Right atrium auricular region (tissue), 2 donors: ENCODE results near the gene NEUROD1. TPM values are rescaled to one million over a fixed set of nuclear protein-coding genes. Genes with fewer than 3 reads are reported as not detected.

Experiments used
- DNase-seq: peaks from one replicate; pipeline ENCODE4 v3.0.0-alpha.2; 2019; ENCODE audit warnings: low spot score
- H3K27ac ChIP-seq, 2 donors: fragments of 200-600 bp; sonication (generic); 1 replicate in 1 of 2; 2 replicates in 1 of 2; pipeline ENCODE4 v1.5.1; 2016 to 2019
- H3K27me3 ChIP-seq, 2 donors: fragments of 200-600 bp; sonication (generic); one replicate each; pipeline versions ENCODE4 v1.5.1 to v1.6.0; 2017 to 2019
- H3K36me3 ChIP-seq: fragments of 200-600 bp; sonication (generic); one replicate; pipeline ENCODE4 v1.5.1; 2016
- H3K4me1 ChIP-seq, 2 donors: fragments of 200-600 bp; sonication (generic); one replicate each; pipeline versions ENCODE4 v1.5.1 to v1.6.0; 2017 to 2019
- H3K4me3 ChIP-seq, 2 donors: fragments of 200-600 bp; sonication (generic); 1 replicate in 1 of 2; 2 replicates in 1 of 2; pipeline ENCODE4 v1.5.1; 2017 to 2019; ENCODE audit warnings: mild to moderate bottlenecking in 1 of 2, moderate library complexity in 1 of 2
- H3K9me3 ChIP-seq, 2 donors: fragments of 200-600 bp; sonication (generic); one replicate each; pipeline ENCODE4 v1.5.1; 2019
- CTCF ChIP-seq, 2 donors: fragments of 200-600 bp; sonication (generic); IDR thresholded peaks; one replicate each; pipeline ENCODE4 v1.5.1; 2019; ENCODE audit warnings: antibody characterized with exemption in 2 of 2
- total RNA-seq, 2 donors: library from RNA; depleted of rRNA; stranded (reverse); fragments of >200 nt; gene quantifications; one replicate each; pipeline ENCODE4 v1.1.0, GENCODE V29; 2016

Gene NEUROD1
- total RNA-seq, 2 donors from 2014 or later: not detected

DNA sequence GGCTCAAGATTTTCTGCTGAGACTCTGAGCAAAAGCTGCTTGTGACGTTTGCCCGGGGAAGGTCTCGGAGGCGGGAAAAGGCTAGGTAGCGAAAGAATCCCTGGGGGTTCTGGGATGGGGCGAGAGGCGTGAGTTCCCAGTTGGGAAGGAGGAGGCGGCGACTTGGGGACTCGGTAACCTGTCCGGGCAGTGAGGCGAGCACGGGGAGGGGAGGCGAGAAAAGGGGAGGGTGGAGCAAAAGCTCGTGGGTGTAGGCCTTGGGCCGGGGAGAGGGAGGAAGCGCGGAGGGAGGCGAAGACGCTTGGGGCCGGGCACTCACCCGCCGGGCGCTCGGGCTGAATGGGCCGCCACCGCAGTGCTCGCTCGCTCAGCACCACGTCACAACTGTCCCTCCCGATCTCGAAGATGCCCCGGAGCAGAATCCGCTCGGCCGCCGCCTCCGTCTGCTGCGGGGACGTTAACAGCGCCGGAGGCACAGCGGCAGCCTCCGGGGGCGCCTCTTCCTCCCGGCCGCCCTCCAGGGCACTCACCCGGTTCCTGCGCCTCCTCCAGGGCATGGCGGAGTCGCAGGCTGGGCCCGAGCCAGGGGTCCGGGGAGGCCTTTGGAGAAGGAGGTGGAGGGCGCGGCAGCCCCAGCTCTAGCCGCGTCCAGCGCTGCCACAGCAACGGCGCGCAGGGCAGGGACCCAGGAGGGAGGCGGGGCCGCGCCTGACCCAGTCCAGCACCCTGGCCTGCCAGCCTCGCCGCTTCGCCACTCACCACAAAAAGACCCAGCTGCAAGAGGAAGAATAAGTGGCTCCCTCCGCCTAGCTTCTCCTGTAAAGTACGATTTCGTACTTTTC lies 23.6 kb downstream of the NEUROD1 start, which contains the start of gene CERKL:
Gene CERKL, minus strand, starts transcription at position 656 of the 842 bp plus-strand sequence. Its CDS starts 99 bp downstream, at position 557.
- no peaks in the 10 kb centered on the region for H3K27me3 ChIP-seq
- peaks cover 0 to 8% of the 10 kb centered on the region in 2 donors for H3K4me1 ChIP-seq
- H3K9me3 ChIP-seq: no peaks in the 10 kb centered on the region
- no peak for TF ChIP-seq CTCF (IDR thresholded peaks at IDR 0.05)
- peak within 1 kb of the TSS; percentile 35 to 56 for H3K4me3 ChIP-seq
- H3K36me3 ChIP-seq: no peaks in the 10 kb centered on the region
- H3K27ac ChIP-seq: no peak within 1 kb of the TSS
- DNase-seq: no peak

DNA sequence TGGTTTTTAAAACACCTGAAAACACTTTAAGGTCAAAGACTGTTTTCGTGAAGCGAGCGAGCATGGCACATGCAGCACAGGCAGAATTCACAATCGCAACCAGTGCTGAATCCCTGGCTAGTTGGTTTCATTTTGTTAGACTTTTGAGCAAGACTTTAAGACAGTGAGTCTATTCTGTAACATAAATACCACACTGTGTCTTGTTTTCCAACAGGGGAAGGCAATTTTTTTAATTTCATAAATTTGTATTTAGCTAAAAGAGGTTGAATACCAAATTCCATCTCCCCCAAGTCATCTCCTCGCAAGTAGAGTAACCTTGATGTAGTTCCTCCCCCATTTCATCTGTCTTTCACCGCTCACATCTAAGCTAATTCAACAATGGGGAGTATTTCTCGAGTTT lies 24.8 kb downstream of the NEUROD1 start:
- DNase-seq: no peak
- H3K4me1 ChIP-seq: peaks cover 0 to 8% of the 10 kb centered on the region in 2 donors
- no peaks in the 10 kb centered on the region for H3K27me3 ChIP-seq
- no peaks in the 10 kb centered on the region for H3K9me3 ChIP-seq
- TF ChIP-seq CTCF (IDR thresholded peaks at IDR 0.05): no peak
- no peak overlapping the region for H3K4me3 ChIP-seq
- no peak overlapping the region for H3K27ac ChIP-seq
- no peaks in the 10 kb centered on the region for H3K36me3 ChIP-seq

- Histone ChIP-seq H3K27ac (no peak overlapping the region), H3K36me3 (no peaks in the 10 kb centered on the region), H3K4me3 (no peak overlapping the region), H3K27me3 (no peaks in the 10 kb centered on the region), H3K4me1 (no peaks in the 10 kb centered on the region), H3K9me3 (no peaks in the 10 kb centered on the region)
- TF ChIP-seq CTCF (IDR thresholded peaks at IDR 0.05): no peak
- no peak for DNase-seq
Observed at GRCh38 chr2:181649436-181649979, 30.8 kb downstream of the NEUROD1 start.

GRCh38 chr2:181648478-181649155 lies 31.7 kb downstream of the NEUROD1 start:
- Histone ChIP-seq H3K4me3 (no peak overlapping the region), H3K36me3 (no peaks in the 10 kb centered on the region), H3K4me1 (no peaks in the 10 kb centered on the region), H3K9me3 (no peaks in the 10 kb centered on the region), H3K27ac (no peak overlapping the region), H3K27me3 (no peaks in the 10 kb centered on the region)
- TF ChIP-seq CTCF (IDR thresholded peaks at IDR 0.05): no peak
- DNase-seq: no peak

DNA sequence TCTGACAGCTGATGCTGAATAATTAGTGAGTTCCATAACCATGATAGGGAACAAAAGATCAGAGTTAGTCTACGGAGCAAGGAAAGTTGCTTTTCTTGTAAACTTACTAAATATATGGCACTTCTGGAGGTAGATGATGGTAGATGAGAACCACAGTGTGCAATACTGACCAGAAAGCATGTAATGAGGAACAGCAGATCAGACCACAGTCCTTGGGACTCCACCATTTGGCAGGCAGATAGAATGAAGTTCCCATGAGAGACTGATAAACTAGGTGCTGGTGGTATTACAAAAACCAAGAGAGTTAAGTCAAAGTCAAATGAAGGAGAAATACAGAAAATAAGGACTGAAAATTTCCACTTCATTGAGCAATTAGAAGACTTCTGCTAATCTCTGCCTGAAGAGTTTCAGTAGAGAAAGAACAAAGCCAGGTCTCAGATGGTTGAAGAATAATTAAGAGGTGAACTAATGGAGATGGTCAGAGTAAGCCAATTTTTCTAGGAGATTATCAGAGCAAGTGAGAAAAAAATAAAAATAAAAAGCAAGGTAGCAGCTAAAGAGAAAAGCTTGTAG lies 33.8 kb downstream of the NEUROD1 start:
- Histone ChIP-seq H3K4me3 (no peak overlapping the region), H3K9me3 (no peaks in the 10 kb centered on the region), H3K27me3 (no peaks in the 10 kb centered on the region), H3K27ac (no peak overlapping the region), H3K36me3 (no peaks in the 10 kb centered on the region), H3K4me1 (no peaks in the 10 kb centered on the region)
- DNase-seq: no peak
- no peak for TF ChIP-seq CTCF (IDR thresholded peaks at IDR 0.05)
